ENCODE data around the gene HLA-E.

DNA sequence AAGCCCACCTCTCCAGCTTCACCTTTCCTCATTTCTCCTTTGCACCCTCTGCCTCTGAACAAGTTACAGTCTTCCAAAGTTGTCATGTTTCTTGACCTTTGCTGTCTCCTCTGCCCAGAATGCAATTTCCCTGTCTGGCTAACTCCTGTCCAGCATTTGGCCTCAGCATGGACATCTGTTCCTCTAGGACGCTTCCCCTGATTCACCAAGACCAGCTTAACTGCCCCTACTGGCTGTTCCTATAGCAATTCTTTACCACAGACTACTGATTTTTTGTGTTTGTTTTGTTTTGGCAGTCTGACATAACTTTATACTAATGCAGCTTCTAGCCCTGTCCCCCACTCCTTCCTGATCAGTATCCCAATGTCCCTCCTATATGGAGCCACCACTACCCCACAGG, 53.6 kb downstream of the HLA-E start:
- no peak for TF ChIP-seq GATA2 (IDR thresholded peaks at IDR 0.05; ENCODE audit: low read depth, low read length)
- no peak for TF ChIP-seq GATA3 (IDR thresholded peaks at IDR 0.05; ENCODE audit: low read depth, low read length)

Measured in SH-SY5Y (cell line).